Measurements from ENCODE around the gene SYCE1.

The SYCE1 gene

DNA sequence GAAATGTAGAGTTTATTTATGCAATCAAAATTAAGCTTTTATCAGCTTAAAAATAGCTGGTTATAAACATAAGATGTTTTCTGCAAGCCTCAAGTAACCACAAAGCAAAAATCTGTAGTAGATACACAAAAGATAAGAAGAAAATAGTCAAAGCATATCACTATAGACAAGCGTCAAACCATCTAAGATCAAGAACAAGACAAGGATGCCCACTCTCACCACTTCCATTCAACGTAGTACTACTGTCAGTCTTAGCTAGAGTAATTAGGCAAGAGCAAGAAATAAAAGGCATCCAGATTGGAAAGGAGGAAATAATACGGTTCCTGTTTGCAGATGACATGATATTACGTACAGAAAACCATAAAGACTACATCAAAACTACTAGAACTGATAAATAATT lies 55.7 kb downstream of the SYCE1 start:
- TF ChIP-seq, protein P1, sequence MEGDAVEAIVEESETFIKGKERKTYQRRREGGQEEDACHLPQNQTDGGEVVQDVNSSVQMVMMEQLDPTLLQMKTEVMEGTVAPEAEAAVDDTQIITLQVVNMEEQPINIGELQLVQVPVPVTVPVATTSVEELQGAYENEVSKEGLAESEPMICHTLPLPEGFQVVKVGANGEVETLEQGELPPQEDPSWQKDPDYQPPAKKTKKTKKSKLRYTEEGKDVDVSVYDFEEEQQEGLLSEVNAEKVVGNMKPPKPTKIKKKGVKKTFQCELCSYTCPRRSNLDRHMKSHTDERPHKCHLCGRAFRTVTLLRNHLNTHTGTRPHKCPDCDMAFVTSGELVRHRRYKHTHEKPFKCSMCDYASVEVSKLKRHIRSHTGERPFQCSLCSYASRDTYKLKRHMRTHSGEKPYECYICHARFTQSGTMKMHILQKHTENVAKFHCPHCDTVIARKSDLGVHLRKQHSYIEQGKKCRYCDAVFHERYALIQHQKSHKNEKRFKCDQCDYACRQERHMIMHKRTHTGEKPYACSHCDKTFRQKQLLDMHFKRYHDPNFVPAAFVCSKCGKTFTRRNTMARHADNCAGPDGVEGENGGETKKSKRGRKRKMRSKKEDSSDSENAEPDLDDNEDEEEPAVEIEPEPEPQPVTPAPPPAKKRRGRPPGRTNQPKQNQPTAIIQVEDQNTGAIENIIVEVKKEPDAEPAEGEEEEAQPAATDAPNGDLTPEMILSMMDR (IDR thresholded peaks at IDR 0.05; ENCODE audit: insufficient read depth, missing control alignments) = no peak
- FAIRE-seq (no peak), DNase-seq (ENCODE audit: insufficient read length, low spot score) (no peak)

Data from D721Med (cell line).